ENCODE results near the gene AACS.

The AACS gene

DNA sequence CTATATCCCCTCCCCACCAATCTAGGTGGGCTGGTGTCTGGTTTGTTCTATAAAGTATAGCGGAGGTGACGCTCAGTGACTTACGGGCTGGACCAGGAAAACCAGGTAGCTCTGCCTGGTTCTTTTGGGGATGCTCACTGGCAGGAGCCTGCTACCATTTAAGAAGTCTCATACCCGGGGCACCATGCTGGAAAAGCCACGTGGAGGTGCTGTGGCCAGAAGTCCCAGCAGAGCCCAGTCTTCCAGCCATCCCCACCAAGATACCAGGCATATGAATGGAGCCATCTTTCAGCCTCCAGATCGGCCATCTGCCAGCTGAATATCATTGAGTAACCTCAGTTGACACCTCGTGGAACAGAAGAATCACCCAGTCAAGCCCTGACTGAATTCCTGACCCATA lies 87.2 kb downstream of the AACS start:
- DNase-seq (ENCODE audit: low spot score): no peak

DNA sequence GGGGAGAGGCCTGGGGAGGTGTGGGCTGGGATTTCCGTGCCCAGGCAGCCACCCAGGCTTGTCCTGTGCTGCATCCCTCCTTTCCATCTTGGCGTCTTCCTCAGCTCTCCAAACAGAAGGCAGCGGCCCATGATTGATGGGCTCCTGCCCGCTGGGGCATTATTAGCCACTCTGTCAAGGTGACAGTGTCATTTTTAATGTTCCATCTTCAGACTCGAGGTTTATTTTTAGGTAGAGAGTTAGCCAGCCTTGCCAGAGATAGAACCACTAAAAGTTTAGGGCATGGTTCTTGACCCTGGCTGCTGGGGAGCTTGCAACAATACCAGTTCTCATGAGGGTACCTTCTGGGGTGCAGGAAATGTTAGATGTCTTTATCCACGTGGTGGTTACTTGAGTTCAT lies 90.1 kb downstream of the AACS start:
- no peak for DNase-seq (ENCODE audit: low spot score)

DNA sequence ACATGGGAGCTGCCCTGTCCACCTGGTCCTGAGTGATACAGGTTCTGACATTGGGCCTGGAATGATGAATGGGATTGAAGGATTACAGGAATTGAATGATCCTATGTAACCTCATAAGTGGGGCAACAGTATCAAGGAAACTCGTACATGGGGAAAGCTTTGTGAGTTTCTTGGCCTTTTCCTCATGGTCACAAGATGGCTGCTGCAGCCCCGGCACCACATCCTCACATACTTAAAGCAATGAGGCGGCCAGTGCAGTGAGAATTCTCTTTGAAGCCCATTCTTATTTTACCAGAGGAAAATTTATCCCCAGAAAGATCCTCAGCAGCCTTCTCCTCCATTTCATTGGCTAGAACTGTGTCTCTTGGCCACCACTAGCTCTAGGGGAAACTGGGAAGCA lies 91.9 kb downstream of the AACS start:
- DNase-seq (ENCODE audit: low spot score): no peak

DNA sequence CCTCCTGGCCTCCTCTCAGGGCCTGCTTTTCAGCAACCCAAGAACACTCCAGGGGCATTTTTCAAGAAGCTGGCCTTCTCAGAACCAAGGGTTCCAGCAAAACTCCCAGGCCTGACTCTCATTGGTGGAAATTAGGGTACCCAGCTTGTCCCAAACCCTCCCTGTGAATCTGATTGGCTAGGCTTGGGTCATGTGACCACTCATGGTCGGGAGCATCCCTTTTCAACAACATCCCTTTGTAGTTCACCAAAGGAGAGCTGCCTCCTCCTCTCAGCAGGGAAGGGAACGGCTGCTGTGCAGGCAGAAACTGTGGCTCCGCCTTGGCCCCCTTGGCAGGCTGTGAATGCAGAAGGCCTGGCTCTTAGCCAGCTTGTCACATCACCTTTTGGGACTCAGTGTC lies 94.5 kb downstream of the AACS start:
- DNase-seq (ENCODE audit: low spot score): no peak

DNA sequence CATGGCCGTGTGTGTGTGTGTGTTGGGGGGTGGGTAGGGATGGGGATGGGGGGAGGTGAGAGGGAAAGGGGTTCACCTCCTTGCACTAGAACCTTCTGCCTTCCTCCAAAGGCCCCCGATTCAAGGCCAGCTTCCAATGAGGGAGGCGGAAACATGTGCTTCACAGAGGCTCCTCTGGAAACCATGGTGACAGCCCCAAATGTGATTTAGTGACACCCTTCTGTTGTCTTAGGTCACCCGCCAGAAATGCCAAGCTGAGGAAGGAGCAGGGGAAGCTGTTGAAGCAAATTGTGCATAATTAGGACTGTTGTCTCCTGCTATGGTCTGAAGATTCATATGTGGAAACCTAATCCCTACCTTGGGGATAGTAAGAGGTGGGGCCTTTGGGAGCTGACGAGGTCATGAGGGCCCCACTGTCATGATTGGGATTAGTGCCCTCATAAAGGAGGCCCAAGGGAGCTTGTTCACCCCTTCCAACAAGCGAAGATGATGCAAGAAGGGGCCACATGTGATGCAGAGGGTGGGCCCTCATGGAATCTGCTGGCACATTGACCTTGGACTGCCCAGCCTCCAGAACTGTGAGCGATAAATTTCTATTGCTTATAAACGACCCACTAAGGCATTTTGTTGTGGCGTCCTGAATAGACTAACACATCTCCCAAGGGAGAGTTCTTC lies 95.2 kb downstream of the AACS start:
- DNase-seq (ENCODE audit: low spot score): no peak

DNA sequence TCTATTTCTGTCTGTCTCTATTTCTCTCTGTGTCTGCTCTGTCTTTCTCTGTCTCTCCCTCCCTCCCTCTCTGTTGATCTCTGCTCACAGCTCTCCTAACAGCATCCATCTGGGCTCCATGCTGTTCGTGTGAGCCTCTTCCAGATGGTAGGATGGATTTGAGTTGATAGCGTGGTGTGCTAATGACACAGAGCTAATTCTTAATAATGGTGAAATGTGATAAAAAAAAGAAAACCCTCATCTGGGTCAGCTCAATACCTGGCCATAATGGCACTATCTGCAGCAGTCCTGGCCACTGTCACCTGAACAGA lies 96.4 kb downstream of the AACS start:
- DNase-seq (ENCODE audit: low spot score): no peak

DNA sequence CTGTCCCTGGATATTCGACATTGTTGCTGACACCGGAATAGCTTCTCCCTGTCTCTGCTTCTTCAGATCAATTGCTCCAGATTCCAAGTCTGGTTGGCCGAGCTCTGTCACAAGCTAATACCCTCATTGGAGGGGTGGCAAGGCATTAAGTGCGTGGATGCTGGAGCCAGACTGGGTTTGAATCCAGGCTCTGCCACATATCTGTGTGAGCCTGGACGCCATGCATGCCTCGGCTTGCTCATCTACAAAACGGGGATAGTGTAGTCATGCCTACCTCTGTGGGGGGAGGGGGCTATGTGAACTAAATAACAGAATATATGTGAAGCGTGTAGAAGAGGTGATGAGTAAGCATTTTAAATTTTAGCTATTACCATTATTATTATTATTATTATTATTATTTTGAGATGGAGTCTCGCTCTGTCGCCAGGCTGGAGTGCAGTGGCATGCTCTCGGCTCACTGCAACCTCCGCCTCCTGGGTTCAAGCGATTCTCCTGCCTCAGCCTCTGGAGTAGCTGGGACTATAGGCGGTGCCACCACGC lies 97.3 kb downstream of the AACS start:
- DNase-seq (ENCODE audit: low spot score): no peak

DNA sequence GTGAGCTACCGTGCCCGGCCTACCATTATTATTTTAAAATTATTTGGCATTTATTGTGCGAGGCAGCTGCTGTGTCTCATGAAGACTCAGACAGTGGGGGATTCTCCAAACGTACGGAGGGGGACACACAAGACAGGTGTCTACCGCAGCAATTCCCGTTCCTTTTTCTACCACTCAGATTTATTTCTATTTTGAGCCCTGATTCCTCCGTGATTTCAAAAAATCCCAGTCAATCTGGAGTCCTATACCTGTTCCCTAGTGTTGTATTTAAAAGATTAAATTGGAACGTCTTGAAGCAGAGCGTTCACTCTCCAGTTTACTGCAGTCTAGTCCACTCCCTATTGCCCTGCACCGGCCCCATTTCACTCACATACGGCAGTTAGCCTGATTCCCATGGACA lies 97.9 kb downstream of the AACS start:
- no peak for DNase-seq (ENCODE audit: low spot score)

DNA sequence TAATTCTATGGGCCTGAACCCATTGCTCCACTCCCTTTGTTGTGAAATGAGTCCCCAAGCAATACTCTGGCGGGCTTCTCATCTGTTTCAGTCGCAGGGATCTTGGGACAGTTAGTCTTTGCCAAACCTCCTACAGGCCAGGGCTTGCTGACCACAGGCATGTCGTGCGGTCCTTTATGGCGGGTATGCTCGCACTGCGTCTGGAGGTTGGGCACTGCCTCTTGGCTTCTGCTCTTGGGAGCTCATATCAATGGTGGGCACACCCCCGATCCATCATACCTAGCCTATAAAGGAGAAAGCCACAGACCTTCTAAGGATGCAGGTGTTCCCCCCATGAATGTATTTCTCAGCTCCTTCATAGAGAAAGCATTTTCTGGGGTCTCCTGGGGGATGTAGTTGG lies 99.3 kb downstream of the AACS start:
- no peak for DNase-seq (ENCODE audit: low spot score)

DNA sequence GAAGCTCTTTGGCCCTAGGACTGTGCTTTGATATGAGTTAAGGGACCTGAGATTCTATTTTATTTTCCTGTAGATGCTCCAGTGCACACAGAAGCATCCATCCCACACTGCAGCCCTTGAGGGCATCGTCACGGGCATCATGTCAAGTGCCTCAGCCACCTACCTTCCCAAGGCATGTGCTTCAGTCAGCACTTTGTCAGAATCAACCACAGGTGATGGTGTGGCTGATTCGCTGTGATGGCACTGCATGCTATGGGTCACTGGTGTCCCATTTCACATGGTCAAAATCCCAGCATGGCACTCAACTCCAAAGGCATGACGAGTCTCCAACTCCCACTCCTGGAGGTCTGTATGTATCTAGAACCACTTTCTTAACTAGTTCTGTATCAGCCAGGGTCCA lies 100.8 kb downstream of the AACS start:
- DNase-seq (ENCODE audit: low spot score): no peak

DNA sequence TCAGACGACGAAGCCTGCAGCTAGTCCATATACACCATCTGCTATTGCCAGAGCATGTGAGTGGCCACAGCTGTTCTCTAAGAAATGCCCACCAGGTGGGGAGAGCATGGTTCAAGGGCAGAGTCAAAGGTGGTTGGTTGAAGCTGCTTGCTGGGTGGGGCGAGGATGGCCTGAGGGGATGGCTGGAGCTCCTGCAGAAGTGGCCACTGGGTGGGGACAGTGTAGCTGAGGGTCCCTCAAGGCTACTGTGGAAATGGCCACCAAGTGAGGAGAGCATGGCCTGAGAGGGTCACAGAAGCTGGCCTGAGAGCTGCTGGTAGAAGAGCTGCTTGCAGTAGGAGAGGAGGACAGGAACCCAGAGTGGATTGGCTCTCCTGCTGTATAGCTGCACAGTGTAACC lies 102.4 kb downstream of the AACS start:
- no peak for DNase-seq (ENCODE audit: low spot score)

DNA sequence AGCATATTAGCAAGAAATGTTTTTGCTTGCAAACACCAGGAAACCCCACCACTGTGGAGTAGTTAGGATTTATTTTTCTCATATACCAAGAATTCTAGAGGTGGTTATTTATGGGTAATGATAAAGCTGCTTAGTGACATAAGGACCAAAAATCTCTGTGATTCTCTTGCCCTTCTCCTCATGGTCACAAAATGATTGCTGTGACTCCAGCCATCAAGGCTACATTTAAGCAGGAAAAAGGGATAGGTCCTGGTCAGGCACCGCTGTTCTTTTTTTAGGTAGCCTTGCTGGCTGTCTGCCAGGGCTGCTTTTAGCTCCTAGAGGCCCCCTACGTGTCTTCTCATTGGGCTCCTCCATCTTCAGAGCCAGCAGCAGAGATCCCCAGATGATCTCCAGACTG lies 104.2 kb downstream of the AACS start:
- no peak for DNase-seq (ENCODE audit: low spot score)

DNA sequence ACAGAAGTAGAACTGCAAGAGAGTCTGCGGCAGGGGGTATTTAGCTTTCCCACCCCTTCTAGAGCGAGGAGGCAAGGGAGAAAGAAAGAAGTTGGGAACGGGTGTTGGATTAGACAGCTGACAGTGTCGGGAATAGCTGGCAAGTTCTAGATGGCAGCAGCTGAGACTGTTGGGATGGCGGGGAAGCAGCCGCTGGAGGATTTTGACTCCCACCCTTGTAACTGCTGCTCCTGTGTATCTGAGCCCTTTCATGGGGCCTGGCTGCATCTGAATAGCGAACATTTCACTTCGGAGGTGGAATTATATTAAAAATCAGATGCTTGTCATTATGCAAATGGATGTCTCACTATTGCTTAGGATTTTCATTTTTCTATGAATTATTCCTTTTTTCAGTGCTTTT lies 104.6 kb downstream of the AACS start:
- DNase-seq (ENCODE audit: low spot score): no peak

DNA sequence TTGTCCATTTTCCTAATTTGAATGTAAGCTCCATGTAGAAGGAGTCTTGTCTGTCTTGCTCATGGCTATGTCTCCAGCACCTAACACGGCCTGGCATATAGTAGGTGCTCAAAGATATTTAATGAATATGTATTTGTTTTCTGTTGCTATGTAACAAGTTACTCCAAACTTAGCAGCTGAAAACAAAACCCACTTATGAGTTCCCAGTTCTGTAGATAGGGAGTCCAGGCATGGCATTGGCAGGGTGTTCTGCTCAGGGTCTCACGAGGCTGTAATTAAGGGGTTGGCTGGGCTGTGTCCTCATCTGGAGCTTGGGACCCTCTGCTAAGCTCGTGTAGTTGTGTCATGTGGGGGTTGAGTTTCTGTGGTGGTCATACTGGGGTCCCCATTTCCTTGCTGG lies 106.0 kb downstream of the AACS start:
- no peak for DNase-seq (ENCODE audit: low spot score)

DNA sequence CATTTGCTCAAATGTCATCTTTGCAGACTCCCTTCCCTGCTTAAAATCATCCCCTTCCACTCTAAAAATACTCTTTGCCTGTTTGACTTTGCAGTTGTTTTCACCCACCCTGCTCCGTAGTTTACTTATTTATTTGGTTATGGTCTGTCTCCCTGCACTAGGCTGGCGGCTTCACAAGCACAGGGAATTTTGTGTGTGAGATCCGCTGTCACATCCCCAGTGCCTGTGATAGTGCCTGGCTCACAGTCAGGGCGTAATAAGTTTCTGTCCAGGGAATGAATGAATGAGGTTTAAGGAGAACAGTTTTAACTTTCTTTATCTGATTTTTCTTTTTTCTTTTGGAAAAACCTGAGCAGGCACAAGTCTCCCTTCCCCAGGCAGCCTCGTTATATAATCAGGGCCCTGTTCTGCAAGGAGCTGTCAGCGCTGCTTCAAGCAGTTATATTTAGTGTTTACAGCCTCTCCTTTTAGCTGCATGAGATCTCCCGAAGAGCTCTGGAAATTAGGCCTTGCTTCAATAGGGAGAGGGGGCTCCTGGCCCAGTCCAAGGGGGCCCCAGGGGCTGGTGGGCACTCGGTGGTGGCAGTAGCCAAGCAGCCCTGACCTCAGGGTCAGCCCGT lies 107.1 kb downstream of the AACS start:
- no peak for DNase-seq (ENCODE audit: low spot score)

DNA sequence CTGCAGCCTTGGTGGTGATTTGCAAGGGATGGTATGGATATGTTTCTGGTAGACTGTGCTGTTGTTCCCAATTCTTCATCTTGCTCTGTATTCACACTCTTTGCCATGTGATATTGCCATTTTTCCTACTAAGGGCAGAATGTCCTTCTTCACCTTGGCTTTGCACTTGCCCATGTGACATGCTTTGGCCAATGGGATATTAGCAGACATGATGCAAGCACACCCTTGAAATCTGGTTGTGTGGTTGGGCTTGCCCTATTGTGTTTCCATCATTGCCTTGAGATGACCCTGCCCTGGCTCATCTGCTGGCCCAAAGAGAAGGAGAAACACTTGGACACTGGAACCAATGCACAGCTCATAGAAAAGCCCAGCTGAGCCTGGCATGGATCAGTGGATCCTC lies 110.3 kb downstream of the AACS start:
- no peak for DNase-seq (ENCODE audit: low spot score)

DNA sequence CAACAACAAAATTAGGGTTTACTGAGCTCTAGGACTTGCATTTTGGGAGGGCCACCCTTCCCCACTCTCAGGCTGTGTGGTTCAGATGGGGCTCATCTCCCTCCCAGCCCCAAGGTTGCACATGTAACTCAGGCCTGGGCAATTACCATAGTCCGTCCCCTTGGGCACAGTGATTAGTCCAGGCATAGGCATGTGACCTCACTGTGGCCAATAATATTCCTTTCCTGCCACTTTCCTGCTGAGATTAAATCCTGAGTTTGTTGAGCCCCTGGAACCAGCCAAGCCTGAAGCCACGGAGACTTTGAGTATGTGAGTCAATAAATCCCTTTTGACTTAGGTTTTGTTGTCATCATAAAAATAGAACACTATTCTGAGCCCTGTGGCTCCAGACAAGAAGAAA lies 113.0 kb downstream of the AACS start:
- no peak for DNase-seq (ENCODE audit: low spot score)

DNA sequence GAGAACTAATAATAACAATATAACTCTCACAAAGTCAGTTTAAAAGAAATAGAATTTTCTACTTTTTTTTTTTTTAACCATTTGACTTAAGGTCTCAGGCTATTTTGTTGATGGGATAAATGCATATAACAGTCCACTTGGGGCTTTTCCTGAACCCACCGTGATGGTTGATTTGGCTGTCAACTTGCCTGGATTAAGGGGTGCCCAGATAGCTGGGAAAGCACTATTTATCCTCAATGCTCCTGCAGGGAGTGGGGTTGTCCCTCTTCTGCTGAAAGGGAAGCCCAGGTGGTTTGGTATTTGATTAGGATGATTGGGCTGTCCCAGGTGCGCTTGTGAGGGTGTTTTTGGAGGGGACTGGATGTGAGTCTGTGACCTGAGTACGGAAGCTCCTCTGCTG lies 114.9 kb downstream of the AACS start:
- no peak for DNase-seq (ENCODE audit: low spot score)

DNA sequence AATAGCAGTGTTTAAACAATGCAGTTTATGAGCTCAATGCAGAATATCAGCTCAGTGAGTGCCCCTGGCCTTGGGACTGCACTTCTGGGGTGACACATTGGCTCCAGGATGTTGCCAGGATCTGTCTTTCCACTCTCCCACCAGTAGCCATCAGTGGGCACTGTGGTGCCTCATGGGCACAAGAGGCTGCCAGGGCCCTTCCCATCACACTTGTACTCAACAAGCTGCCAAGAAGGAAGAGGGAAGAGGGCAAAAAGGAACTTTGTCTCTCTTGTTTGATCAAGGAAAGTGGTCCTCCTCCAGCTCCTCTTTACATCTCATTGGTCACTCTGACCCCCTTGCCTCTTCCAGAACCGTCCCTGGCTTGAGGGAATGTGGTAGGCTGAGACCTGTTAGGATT lies 115.9 kb downstream of the AACS start:
- no peak for DNase-seq (ENCODE audit: low spot score)

DNA sequence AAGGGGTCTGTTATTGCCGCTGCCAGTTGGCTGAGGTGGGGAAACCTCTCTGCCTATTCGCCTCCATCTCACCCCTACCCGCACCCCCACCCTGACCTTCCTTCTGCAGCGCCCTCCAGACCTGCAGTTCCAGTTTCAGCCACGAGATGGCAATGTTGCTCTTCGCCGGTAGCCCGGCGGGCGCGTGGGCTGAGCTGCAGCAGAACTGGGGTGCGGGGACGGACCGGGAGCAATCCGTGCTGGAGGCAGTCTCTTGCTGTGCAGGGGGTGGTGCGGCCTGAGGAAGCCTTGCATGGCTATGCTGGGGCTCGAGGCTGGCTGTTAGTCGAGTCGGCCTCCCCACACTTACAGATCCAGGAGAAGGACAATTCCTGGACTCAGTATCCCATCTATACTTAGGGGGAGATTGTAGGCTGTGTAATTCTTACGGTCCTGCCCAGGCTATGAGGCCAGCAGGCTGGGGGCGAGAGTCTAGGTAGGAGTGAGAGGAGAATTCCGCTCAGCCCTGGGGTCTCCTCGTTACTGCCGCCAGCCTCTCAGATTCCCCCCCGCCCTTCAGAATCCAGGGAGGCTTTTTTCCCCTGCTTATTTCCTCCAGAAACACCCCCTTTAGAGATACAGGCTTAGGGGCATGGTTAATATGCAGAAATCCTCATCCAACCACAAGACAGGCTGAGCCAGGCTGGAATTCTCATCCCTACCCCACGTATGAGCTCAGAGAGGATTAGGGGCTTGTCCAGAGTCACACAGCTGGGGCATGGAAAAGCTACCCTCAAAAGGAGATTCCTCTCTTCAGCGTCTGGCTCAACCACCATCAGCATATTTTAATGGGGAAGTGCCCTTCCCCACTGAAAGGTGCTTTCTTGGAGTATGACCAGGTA lies 118.2 kb downstream of the AACS start:
- peak; percentile 58 for DNase-seq (ENCODE audit: low spot score)

DNA sequence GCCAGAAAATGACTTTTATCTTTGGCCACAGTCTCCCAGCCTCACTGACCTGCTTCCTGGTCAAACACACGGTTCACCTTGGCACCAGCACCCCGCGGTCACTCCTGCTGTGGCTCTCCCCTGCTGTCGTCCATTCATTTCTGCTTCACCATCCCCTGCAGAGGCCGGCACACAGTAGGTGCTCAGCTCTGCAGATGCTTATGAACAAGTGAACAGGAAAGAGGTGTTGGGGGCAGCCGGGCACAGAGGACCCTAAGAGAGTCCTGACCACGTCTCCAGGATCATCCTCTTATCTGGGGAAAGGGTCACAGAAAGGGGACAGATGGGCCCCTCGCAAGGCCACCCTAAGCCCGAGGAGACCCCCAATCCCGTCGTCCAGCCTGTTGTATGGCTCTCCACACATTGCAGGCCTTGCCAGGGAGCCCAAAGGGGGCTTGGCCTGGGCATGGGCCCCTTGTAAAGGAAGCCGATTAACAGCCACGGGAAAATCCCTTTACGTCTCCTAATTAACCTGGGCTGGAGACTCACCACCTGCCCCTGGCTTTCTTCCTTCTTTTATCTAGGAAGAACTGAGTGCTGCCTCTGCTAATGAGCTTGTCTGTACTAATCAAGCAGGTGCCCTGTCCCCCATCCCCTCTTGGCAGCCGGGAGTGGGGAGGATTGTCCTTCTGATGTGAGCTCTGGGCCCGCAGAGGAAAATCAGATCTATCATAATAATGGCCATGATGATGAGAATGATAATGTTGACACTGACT lies 119.2 kb downstream of the AACS start:
- DNase-seq (ENCODE audit: low spot score): no peak

DNA sequence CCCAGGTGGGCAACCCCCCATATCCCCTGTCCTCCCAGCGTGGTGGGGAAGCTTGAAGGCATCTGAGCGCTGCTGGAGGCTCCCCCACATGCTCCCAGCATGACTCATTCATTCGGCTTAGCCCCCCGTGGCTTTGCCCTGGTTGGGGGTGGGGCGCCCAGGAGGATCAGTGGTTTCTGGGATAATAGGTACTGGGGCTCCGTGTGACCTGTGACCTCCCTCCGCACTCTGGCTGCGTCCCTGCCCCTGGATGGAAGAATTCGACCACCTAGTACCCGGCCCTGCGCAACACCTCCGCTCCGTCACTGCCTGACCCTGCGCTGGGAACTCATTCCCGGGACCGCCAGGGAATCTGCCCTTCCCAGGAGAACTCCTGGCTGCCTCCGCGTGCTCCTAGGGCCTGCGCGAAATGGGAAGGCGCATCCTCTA lies 120.1 kb downstream of the AACS start:
- no peak for DNase-seq (ENCODE audit: low spot score)
